CD4-positive, alpha-beta T cell treated with Interleukin-12 subunit alpha and Interleukin-12 subunit beta, for 1 hour (primary cell): Measurements from ENCODE around the gene SLC12A8.

Experiments used
- DNase-seq: peaks from one replicate; pipeline ENCODE4 v3.0.0-alpha.2; 2020

SLC12A8 gene

GRCh38 chr3:125050488-125051090 is 162.0 kb downstream of the SLC12A8 start:
- DNase-seq = no peak

GRCh38 chr3:125048282-125048681 is 164.3 kb downstream of the SLC12A8 start:
- DNase-seq = no peak

- no peak for DNase-seq
Observed at GRCh38 chr3:125045965-125046364, 166.6 kb downstream of the SLC12A8 start.

- no peak for DNase-seq
Observed at GRCh38 chr3:125045194-125045593, 167.4 kb downstream of the SLC12A8 start.

- DNase-seq = no peak
Observed at GRCh38 chr3:125043599-125044151, 168.9 kb downstream of the SLC12A8 start.

- DNase-seq = no peak
Observed at GRCh38 chr3:125042725-125043406, 169.7 kb downstream of the SLC12A8 start.

- DNase-seq = no peak
Observed at GRCh38 chr3:125039131-125040100, 173.1 kb downstream of the SLC12A8 start.

GRCh38 chr3:125037498-125038150 is 174.9 kb downstream of the SLC12A8 start:
- DNase-seq = no peak

- no peak for DNase-seq
Observed at GRCh38 chr3:125035217-125035616, 177.3 kb downstream of the SLC12A8 start.

GRCh38 chr3:125033616-125034015 is 178.9 kb downstream of the SLC12A8 start:
- no peak for DNase-seq

GRCh38 chr3:125033135-125033534 is 179.4 kb downstream of the SLC12A8 start:
- no peak for DNase-seq

- no peak for DNase-seq
Observed at GRCh38 chr3:125032683-125033082, 179.9 kb downstream of the SLC12A8 start.
